HG02970 (cell line): ENCODE results near the gene TMIE.
"Not testable (repeated sequence)": the region's sequence is repeated elsewhere in the genome, so short reads cannot be mapped to it uniquely, and the experiment has no call there.

Experiments
- ATAC-seq: cut with Tn5 transposase; IDR thresholded peaks from one replicate; pipeline ENCODE4 v1.9.1; 2021; ENCODE audit warnings: mild to moderate bottlenecking, moderate library complexity, moderate number of reproducible peaks; ENCODE audit not compliant: unreplicated experiment, low FRiP score

TMIE gene

GRCh38 chr3:46682974-46683373, 18.2 kb upstream of the TMIE start:
- no peak for ATAC-seq

- no peak for ATAC-seq
Observed at GRCh38 chr3:46684891-46685290, 16.3 kb upstream of the TMIE start.

- no peak for ATAC-seq
Observed at GRCh38 chr3:46685446-46685845, 15.7 kb upstream of the TMIE start.

- ATAC-seq, result no peak
Observed at GRCh38 chr3:46690798-46691197, 10.4 kb upstream of the TMIE start.

- no peak for ATAC-seq
Observed at GRCh38 chr3:46692566-46692990, 8.6 kb upstream of the TMIE start.

DNA sequence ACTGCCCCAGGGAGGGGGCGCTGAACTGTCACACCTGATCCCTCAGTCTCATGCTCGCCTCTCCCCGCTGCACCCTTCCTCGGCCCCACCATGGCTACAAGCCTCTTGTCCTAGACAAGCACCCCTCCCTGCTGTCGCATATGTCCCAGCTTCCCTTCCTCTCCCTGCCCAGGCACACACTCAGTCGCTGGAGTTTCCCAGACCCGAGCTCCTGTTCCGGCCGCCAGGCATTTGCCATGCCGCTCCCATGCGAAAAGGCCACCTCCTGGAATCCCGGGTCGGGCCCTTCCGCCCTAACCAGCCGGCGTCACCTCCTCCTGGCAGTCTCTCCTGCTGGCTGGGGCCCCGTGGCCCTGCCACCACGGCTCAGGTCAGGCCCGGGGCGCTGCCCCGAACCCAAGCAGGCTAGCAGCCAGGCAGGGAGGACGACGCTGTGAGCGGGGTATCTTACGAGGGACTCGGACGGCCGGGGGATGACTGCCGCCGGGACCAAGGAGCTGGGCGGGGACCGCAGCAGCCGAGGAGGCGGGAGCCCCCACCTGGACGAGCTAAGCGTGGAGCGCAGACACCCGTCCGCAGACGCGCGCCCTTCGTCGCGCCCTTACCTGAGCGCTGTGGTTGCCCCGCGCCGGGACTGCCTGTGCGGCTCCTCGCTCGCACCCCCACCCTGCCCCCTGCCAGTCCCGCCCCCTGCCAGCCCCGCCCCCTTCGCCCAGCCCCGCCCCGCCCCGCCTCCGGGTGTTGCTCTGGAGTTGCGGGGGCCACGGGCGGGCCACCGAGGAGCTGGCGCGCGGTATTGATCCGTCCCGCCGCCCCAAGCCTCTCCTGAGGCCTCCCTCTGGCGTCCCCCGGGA, 7.9 kb upstream of the TMIE start, which contains the start of gene ALS2CL:
Gene ALS2CL, minus strand, starts transcription at position 642 of the 854 bp plus-strand sequence. CDS start 4,239 bp downstream, outside the sequence.
- no peak for ATAC-seq

DNA sequence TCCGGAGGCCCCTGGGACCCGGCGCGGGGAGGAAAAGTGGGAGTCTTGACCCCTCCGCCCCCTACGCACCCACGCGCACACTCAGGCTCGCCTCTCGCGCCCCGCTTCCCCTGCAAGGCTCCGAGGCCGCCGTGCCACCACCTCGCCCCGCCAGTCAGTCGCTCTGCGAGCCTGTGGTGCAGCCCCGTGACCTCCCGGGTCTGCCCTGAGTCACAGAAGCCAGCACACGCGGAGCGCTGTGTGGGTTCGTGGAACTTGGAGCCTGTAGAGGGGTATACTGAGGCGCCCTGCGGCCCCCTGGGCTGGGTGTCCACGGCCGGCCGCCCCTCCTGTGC, 7.3 kb upstream of the TMIE start:
- ATAC-seq, result no peak

DNA sequence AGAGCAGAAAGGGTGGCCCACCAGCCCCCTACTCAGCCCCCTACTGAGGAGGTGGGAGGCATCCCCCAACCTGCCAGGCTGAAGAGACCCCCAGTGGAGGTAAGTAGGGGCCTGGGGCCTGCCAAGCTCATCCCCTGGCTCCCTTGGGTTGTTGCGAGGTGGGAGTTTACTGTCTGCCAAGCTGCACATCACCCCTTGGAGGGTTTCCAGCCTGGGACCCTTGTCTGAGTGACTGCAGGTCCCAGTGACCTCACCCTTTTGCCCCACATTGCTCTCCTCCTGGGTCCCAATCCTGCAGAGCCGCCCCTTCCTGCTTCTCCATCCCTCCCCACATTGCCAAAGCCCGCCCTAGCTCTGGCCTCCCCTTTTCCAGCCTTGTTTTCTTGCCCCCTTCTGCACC, 6.7 kb upstream of the TMIE start:
- no peak for ATAC-seq

DNA sequence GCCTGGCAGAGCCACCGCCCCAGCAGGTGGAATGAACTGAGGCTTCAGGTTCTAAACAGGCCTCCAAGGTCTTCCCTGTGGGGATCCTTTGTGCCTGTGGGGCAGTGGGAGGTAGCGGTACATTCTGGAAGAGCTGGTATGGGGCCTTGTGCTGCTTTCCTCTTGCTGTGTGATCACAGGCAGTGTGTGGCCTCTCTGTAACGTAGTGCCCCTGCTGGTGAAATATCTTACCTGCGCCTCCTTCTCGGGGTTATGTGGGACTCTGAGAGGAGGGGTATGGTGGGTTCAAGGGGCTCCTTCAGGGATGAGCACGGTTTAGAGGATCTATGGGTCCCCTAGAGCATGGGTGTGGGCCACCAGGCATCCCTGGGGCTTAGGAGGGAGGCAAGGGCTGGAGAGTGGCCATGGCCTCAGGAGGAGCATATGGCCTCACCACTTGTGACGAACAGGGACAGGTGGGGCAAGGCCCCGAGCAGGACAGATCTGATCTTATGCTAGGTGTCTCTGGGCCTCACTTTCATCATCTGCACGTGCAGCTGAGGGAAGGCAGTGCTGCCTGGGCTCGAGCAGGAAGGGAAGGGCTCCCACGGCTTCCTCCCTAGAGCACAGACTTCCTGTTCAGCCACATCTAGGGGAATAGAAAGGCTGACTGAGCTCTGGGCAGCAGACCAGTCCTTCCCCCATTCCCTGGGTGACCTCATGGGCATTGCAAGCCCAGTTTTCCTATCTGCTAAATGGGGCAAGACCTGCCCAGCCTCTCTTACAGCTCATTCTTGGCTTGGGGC, 5.8 kb upstream of the TMIE start:
- no peak for ATAC-seq

- ATAC-seq, result no peak
Observed at GRCh38 chr3:46695962-46696894, 5.0 kb upstream of the TMIE start.

- ATAC-seq, result no peak
Observed at GRCh38 chr3:46699676-46700523, 1.3 kb upstream of the TMIE start.

- no peak for ATAC-seq
Observed at GRCh38 chr3:46700772-46701171, 420 bp upstream of the TMIE start.

DNA sequence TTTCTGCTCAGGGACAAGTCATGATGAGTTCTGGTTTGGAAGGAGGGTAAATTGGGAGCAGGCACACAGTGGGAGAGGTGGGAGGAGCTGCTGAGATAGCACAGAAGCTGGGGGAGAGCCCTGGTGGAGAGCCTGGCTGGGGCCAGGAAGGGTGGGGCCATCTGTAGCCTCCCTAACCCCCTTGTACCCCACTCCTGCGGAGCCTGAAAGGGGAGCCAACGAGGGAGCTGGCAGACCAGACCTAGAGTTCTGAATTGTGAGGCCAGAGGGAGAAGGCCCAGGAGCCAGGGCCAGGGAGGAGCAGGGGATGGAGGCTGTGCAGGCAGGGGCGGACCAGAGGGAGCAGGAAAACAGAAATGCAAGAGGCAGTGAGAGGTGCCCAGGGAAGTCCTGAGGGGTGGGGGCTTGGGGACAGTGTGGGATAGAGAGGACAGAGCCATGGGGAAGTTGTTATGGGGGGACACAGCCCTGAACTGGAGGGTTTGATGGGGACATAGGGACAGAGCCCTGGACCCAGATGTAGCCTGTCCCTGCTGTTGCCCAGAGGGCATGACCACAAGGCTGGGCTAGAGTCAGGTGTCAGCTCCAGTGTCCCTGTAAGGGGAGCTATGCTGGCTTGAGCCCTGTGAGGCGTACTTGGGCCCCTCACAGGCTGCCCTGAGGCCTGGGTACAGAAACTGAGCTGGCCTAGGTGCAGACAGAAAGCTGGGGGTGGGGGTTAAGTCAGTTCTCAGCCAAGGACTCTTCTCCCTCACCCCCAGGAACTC, 1.2 kb downstream of the TMIE start:
- ATAC-seq, result no peak

GRCh38 chr3:46703013-46703520, 1.9 kb downstream of the TMIE start:
- ATAC-seq, result no peak

DNA sequence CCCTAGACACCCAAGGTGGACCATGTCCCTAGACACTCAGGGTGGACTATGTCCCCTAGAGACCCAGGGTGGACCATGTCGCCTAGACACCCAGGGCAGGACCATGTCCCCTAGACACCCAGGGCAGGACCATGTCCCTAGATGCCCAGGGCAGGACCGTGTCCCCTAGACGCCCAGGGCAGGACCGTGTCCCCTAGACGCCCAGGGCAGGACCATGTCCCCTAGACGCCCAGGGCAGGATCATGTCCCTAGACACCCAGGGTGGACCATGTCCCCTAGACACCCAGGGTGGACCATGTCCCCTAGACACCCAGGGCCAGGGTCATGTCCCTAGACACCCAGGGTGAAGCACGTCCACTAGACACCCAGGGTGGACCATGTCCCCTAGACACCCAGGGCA, 3.2 kb downstream of the TMIE start:
- not testable (repeated sequence) for ATAC-seq

GRCh38 chr3:46705022-46705530, 3.9 kb downstream of the TMIE start:
- ATAC-seq, result no peak

DNA sequence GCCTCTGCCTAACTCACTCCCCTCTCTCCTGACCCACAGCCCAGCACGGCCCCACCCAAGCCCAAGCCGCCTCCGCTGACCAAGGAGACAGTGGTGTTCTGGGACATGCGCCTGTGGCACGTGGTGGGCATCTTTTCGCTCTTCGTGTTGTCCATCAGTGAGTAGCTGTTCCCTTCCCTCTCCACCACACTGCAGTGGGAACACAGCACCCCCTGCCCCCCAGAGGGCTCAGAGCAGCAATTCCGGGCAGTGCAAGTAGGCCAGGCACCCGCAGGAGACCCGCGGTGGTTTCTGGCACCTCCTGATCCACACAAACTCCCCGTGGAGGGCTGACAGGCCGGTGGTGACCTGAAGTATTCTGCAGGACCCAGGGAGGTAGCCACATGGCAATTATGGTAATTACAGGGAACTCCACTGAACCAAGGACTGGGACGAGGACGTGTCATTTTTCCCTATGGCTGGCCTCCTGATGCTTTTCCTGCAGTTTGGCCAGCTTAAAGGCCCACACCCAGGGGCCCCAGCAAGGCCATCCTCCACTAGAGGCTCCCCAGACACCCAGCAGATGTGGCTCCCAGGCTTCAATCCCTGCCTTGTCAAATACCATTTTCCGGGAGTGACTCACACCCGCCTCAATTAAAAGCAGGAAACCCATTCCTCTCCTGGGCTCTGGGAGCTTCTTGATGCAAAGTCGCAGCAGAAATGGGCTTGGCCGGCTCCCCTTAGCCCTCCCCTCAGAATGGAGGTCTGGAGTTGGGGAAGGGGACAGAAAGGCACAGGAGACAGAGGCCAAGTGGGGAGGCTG, 4.8 kb downstream of the TMIE start:
- no peak for ATAC-seq
